Mucosa of rectum (tissue), 2 donors: Measurements from ENCODE around the gene NEDD1.

ENCODE experiments used
- H3K27ac ChIP-seq, 2 donors: one replicate each; pipeline ENCODE4 v1.7.0; 2013; ENCODE audit warnings: inconsistent platforms in 2 of 2, low read depth in 2 of 2, low read length in 2 of 2
- H3K27me3 ChIP-seq, 2 donors: one replicate each; pipeline ENCODE4 v1.7.0; 2013; ENCODE audit warnings: low read length in 2 of 2; ENCODE audit not compliant: control insufficient read depth in 2 of 2, insufficient read depth in 2 of 2
- H3K36me3 ChIP-seq, 2 donors: one replicate each; pipeline ENCODE4 v1.7.0; 2013; ENCODE audit warnings: low read length in 2 of 2; ENCODE audit not compliant: control insufficient read depth in 2 of 2, insufficient read depth in 2 of 2
- H3K4me1 ChIP-seq, 2 donors: one replicate each; pipeline ENCODE4 v1.7.0; 2013; ENCODE audit warnings: low read length in 2 of 2, mild to moderate bottlenecking in 1 of 2; ENCODE audit not compliant: control insufficient read depth in 2 of 2, insufficient read depth in 2 of 2
- H3K4me3 ChIP-seq, 2 donors: one replicate each; pipeline ENCODE4 v1.7.0; 2013; ENCODE audit warnings: low read length in 2 of 2
- H3K9ac ChIP-seq, 2 donors: one replicate each; pipeline ENCODE4 v1.7.0; 2013; ENCODE audit warnings: low read length in 2 of 2, low read depth in 1 of 2, mild to moderate bottlenecking in 1 of 2
- H3K9me3 ChIP-seq, 2 donors: one replicate each; pipeline ENCODE4 v1.7.0; 2013; ENCODE audit warnings: low read length in 2 of 2; ENCODE audit not compliant: control insufficient read depth in 2 of 2
- donor health status: healthy.
- donor health status: Normal muscosa, but diverticular disease.

NEDD1 gene

GRCh38 chr12:96979532-96979931, 72.5 kb downstream of the NEDD1 start:
- Histone ChIP-seq H3K27me3 (no peaks in the 10 kb centered on the region), H3K9ac (no peak overlapping the region), H3K9me3 (no peaks in the 10 kb centered on the region), H3K36me3 (no peaks in the 10 kb centered on the region), H3K27ac (no peak overlapping the region), H3K4me3 (no peak overlapping the region), H3K4me1 (no peaks in the 10 kb centered on the region)

- H3K27ac ChIP-seq, result no peak overlapping the region
- H3K9ac ChIP-seq, result no peak overlapping the region
- peaks cover 0 to 5% of the 10 kb centered on the region in 2 donors for H3K4me1 ChIP-seq
- H3K4me3 ChIP-seq, result no peak overlapping the region
- H3K27me3 ChIP-seq, result peaks cover 0 to 5% of the 10 kb centered on the region in 2 donors
- H3K36me3 ChIP-seq, result no peaks in the 10 kb centered on the region
- H3K9me3 ChIP-seq, result no peaks in the 10 kb centered on the region
Observed at GRCh38 chr12:96980991-96981414, 73.9 kb downstream of the NEDD1 start.

GRCh38 chr12:96981911-96982310, 74.9 kb downstream of the NEDD1 start:
- peaks cover 0 to 5% of the 10 kb centered on the region in 2 donors for H3K4me1 ChIP-seq
- H3K27me3 ChIP-seq, result peaks cover 0 to 8% of the 10 kb centered on the region in 2 donors
- H3K9me3 ChIP-seq, result no peaks in the 10 kb centered on the region
- no peak overlapping the region for H3K9ac ChIP-seq
- H3K27ac ChIP-seq, result no peak overlapping the region
- H3K4me3 ChIP-seq, result no peak overlapping the region
- no peaks in the 10 kb centered on the region for H3K36me3 ChIP-seq

DNA sequence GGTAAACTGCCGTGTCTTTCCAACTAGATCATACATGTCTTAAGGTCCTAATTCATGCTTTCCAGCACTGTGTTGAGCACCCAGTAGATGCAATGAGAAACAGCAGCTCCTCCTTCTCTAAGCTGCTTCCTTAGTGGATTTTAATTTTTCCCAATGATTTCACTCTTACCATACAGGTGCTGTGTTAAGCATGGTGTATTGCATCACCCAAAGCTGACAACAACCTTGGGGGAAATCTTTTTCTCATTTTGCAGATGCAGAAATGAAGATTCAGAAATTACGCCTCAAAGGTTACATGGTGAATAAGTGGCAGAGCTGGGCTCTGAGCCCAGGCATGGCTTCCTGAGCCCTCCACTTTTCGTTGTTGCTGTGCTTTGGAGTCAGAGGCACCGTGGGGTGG, 75.6 kb downstream of the NEDD1 start:
- Histone ChIP-seq H3K4me3 (no peak overlapping the region), H3K4me1 (peaks cover 0 to 5% of the 10 kb centered on the region in 2 donors), H3K9ac (no peak overlapping the region), H3K9me3 (no peaks in the 10 kb centered on the region), H3K27ac (no peak overlapping the region), H3K27me3 (peaks cover 0 to 8% of the 10 kb centered on the region in 2 donors), H3K36me3 (no peaks in the 10 kb centered on the region)

- Histone ChIP-seq H3K27ac (no peak overlapping the region), H3K9ac (peak overlapping the region in 1 of 2 donors; percentile 14), H3K9me3 (no peaks in the 10 kb centered on the region), H3K27me3 (peaks cover 4 to 8% of the 10 kb centered on the region in 2 donors), H3K4me1 (peaks cover 0 to 5% of the 10 kb centered on the region in 2 donors), H3K4me3 (peak overlapping the region; percentile 59 to 65), H3K36me3 (no peaks in the 10 kb centered on the region)
Observed at GRCh38 chr12:96985515-96986362, 78.7 kb downstream of the NEDD1 start.

GRCh38 chr12:96986883-96987523, 79.9 kb downstream of the NEDD1 start:
- Histone ChIP-seq H3K9me3 (no peaks in the 10 kb centered on the region), H3K27ac (no peak overlapping the region), H3K9ac (no peak overlapping the region), H3K27me3 (peaks cover 4 to 8% of the 10 kb centered on the region in 2 donors), H3K4me1 (peaks cover 0 to 5% of the 10 kb centered on the region in 2 donors), H3K36me3 (no peaks in the 10 kb centered on the region), H3K4me3 (no peak overlapping the region)

- Histone ChIP-seq H3K36me3 (no peaks in the 10 kb centered on the region), H3K9me3 (no peaks in the 10 kb centered on the region), H3K27me3 (peaks cover 4 to 8% of the 10 kb centered on the region in 2 donors), H3K4me1 (peaks cover 0 to 5% of the 10 kb centered on the region in 2 donors), H3K9ac (no peak overlapping the region), H3K27ac (no peak overlapping the region), H3K4me3 (no peak overlapping the region)
Observed at GRCh38 chr12:96988919-96989318, 81.9 kb downstream of the NEDD1 start.

DNA sequence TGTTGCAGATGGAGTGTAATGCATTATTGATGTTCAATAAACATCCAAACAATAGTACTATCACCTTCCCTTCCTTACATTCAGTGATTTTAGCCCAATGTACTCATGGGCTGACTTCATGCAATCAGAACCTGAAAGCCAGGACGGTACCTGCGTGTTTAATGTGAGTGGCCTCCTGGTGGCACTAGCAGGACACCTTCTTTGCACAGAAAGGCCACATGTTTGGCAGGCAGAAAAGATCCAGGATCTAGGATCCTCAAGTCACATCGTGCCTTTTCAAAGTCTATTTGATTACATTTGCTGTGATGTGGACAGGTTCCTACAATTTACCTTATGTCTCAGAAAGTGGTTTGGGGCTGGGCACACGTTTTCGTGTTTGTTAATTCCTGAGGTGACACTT, 82.9 kb downstream of the NEDD1 start:
- Histone ChIP-seq H3K27me3 (peaks cover 4 to 8% of the 10 kb centered on the region in 2 donors), H3K4me3 (no peak overlapping the region), H3K9me3 (no peaks in the 10 kb centered on the region), H3K36me3 (no peaks in the 10 kb centered on the region), H3K9ac (no peak overlapping the region), H3K4me1 (peaks cover 0 to 5% of the 10 kb centered on the region in 2 donors), H3K27ac (no peak overlapping the region)

DNA sequence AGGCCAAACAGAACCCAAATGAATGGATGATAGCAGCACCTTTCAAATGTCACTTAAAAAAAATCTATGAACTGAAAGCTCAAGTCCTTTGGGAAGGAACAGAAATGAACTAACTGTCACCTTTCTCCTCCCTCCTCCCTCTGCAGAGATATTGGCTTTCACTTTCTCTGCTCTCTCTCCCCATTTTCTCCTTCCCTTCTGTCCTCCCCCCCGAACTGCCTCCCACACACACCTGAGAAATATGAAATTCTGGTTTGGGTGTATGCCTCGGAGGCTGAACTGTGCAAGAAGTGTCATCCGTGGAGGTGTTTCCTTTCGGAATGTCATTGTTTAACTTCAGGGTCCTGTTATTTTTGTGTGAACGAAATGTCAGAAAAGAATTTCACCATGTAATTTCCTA, 87.8 kb downstream of the NEDD1 start:
- H3K4me3 ChIP-seq, result no peak overlapping the region

DNA sequence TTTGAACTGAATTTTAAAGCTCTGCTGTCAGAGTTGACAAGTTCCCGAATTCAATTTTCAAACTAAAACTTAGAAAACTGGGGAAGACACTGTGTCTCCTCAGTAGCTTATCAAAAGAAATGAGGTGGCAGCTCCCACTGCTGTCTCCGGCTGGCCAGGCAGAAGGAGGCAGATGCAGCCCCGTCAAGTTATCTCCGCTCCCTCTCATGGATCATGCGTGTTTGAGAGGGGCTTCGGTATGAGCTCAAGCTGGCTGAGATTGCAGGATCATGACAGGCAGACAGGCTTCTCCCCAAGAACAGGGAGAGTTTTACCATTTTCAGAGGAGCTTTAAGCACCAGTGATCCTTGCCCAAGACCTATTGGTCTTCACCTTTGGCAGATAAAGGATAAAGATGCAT, 88.8 kb downstream of the NEDD1 start:
- Histone ChIP-seq H3K36me3 (no peaks in the 10 kb centered on the region), H3K27ac (no peak overlapping the region), H3K9ac (no peak overlapping the region), H3K4me3 (no peak overlapping the region), H3K27me3 (no peaks in the 10 kb centered on the region), H3K4me1 (no peaks in the 10 kb centered on the region), H3K9me3 (no peaks in the 10 kb centered on the region)

More for the DNA sequence above, 87.8 kb downstream of the NEDD1 start:
- Histone ChIP-seq H3K27ac (no peak overlapping the region), H3K4me1 (no peaks in the 10 kb centered on the region), H3K9ac (no peak overlapping the region), H3K27me3 (no peaks in the 10 kb centered on the region), H3K9me3 (no peaks in the 10 kb centered on the region), H3K36me3 (no peaks in the 10 kb centered on the region)
